Muscle of leg (tissue), 11 donors: ENCODE measurements around the gene ZC3HAV1L. TPM values are rescaled to one million over a fixed set of nuclear protein-coding genes. Genes with fewer than 3 reads are reported as not detected.
"Not testable (repeated sequence)": the region's sequence is repeated elsewhere in the genome, so short reads cannot be mapped to it uniquely, and the experiment has no call there.

Experiments
- DNase-seq: peaks from one replicate; pipeline ENCODE4 v3.0.0; 2013
- H3K27ac ChIP-seq: one replicate; pipeline ENCODE4 v1.5.1; 2013; ENCODE audit warnings: mild to moderate bottlenecking, low read length, control low read depth
- H3K27me3 ChIP-seq: one replicate; pipeline ENCODE4 v1.6.1; 2013; ENCODE audit warnings: low read length; ENCODE audit not compliant: control insufficient read depth, insufficient read depth
- H3K36me3 ChIP-seq: one replicate; pipeline ENCODE4 v1.6.1; 2013; ENCODE audit warnings: low read length; ENCODE audit not compliant: control insufficient read depth, insufficient read depth
- H3K4me1 ChIP-seq: one replicate; pipeline ENCODE4 v1.6.1; 2013; ENCODE audit warnings: low read length; ENCODE audit not compliant: control insufficient read depth, insufficient read depth
- H3K4me3 ChIP-seq: one replicate; pipeline ENCODE4 v1.5.1; 2013; ENCODE audit warnings: low read length, control low read depth
- H3K9me3 ChIP-seq: replicated peaks from 2 replicates; pipeline ENCODE4 v1.6.1; 2013; ENCODE audit warnings: low read depth, low read length; ENCODE audit not compliant: control insufficient read depth
- WGBS: methylation state at CpG from one replicate; pipeline ENCODE4 v1.1.5; 2013; ENCODE audit warnings: missing lambda C conversion rate; ENCODE audit not compliant: insufficient coverage; 5-methylcytosine and 5-hydroxymethylcytosine counted together
- polyA plus RNA-seq, 8 donors: library from polyadenylated mRNA; unstranded; fragments of 120-200 nt; gene quantifications; one replicate each; pipeline versions ENCODE4 v1.2.1 to v1.2.3, GENCODE V29; 2013; ENCODE audit warnings: inconsistent platforms in 1 of 8, low replicate concordance in 1 of 8; ENCODE audit not compliant: insufficient read length in 8 of 8, insufficient read depth in 1 of 8
- total RNA-seq: library from RNA; stranded (reverse); fragments of 120-200 nt; gene quantifications from one replicate; pipeline ENCODE4 v1.2.4, GENCODE V29; 2013

Gene ZC3HAV1L
- total and polyA plus RNA-seq, 9 donors = 9.0 to 24.0 (median 17.9) TPM

GRCh38 chr7:139055674-139056073 is 19.8 kb upstream of the ZC3HAV1L start:
- peaks cover 43% of the 10 kb centered on the region for H3K36me3 ChIP-seq
- no peak for DNase-seq
- no peak overlapping the region for H3K27ac ChIP-seq
- H3K27me3 ChIP-seq = no peaks in the 10 kb centered on the region
- no peaks in the 10 kb centered on the region for H3K9me3 ChIP-seq
- 100% methylated on average over 1 of the region's 1 CpG for whole genome bisulfite sequencing
- H3K4me3 ChIP-seq = no peak overlapping the region
- peaks cover 6% of the 10 kb centered on the region for H3K4me1 ChIP-seq

GRCh38 chr7:139054656-139055055 is 18.8 kb upstream of the ZC3HAV1L start:
- not testable (repeated sequence) for DNase-seq, H3K27me3 ChIP-seq, H3K27ac ChIP-seq, H3K4me1 ChIP-seq, H3K9me3 ChIP-seq, H3K4me3 ChIP-seq
- peaks cover 41% of the 10 kb centered on the region for H3K36me3 ChIP-seq
- WGBS = 89% methylated on average over 14 of the region's 14 CpGs

- Histone ChIP-seq H3K27ac (no peak overlapping the region), H3K36me3 (peaks cover 46% of the 10 kb centered on the region), H3K9me3 (no peaks in the 10 kb centered on the region), H3K4me3 (no peak overlapping the region), H3K27me3 (no peaks in the 10 kb centered on the region), H3K4me1 (peaks cover 4% of the 10 kb centered on the region)
- DNase-seq = no peak
- no CpG with 5 or more reads among the region's 2 CpGs for WGBS
Observed at GRCh38 chr7:139054101-139054500, 18.3 kb upstream of the ZC3HAV1L start.

GRCh38 chr7:139051655-139052054 is 15.8 kb upstream of the ZC3HAV1L start:
- Histone ChIP-seq H3K27ac (no peak overlapping the region), H3K4me1 (no peaks in the 10 kb centered on the region), H3K4me3 (no peak overlapping the region), H3K27me3 (no peaks in the 10 kb centered on the region), H3K9me3 (no peaks in the 10 kb centered on the region), H3K36me3 (peaks cover 57% of the 10 kb centered on the region)
- no peak for DNase-seq

- Histone ChIP-seq H3K27ac (no peak overlapping the region), H3K4me1 (no peaks in the 10 kb centered on the region), H3K4me3 (no peak overlapping the region), H3K36me3 (peaks cover 62% of the 10 kb centered on the region), H3K27me3 (no peaks in the 10 kb centered on the region), H3K9me3 (no peaks in the 10 kb centered on the region)
- no peak for DNase-seq
- no CpG with 5 or more reads among the region's 1 CpG for WGBS
Observed at GRCh38 chr7:139049936-139050335, 14.1 kb upstream of the ZC3HAV1L start.

DNA sequence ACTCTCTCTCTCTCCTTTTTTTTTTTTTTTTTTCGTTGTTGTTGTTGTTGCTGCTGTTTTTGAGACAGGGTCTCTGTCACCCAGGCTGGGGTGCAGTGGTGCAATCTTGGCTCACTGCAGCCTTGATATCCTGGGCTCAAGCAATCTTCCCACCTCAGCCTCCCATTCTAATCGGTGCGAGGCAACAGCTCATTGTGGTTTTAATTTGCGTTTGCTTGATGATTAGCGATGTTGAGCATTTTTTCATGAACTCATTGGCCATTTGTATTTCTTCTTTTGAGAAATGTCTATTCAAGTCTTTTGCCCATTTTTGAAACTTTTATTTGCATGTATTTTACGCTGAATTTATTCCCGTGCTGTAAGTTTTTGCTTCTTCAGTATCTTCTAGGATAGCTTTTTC is 13.3 kb upstream of the ZC3HAV1L start:
- no CpG with 5 or more reads among the region's 7 CpGs for WGBS
- Histone ChIP-seq H3K36me3 (peaks cover 54% of the 10 kb centered on the region), H3K4me1 (no peaks in the 10 kb centered on the region), H3K4me3 (no peak overlapping the region), H3K9me3 (no peaks in the 10 kb centered on the region), H3K27me3 (no peaks in the 10 kb centered on the region), H3K27ac (no peak overlapping the region)
- no peak for DNase-seq

DNA sequence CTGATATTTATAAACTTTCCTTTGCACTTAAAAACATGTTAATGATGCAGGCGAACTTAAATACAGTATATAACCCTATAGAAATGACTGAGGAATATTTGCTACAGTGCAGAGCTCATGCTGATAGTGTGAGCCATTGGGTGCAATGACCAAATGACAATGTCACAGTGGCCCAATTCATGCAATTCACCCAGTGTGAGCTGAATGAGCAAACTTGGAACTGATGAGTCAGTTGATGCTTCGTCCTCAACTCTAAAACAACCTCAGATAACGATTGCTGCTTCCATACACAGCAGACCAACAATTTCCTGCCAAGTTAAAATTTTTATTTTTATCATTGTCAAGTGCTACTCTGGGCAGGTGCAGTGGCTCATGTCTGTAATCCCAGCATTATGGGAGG is 12.1 kb upstream of the ZC3HAV1L start:
- H3K4me3 ChIP-seq = no peak overlapping the region
- no peaks in the 10 kb centered on the region for H3K27me3 ChIP-seq
- H3K4me1 ChIP-seq = no peaks in the 10 kb centered on the region
- peaks cover 53% of the 10 kb centered on the region for H3K36me3 ChIP-seq
- no peak for DNase-seq
- no CpG with 5 or more reads among the region's 3 CpGs for WGBS
- H3K9me3 ChIP-seq = no peaks in the 10 kb centered on the region
- no peak overlapping the region for H3K27ac ChIP-seq

GRCh38 chr7:139046143-139046542 is 10.3 kb upstream of the ZC3HAV1L start:
- Histone ChIP-seq H3K4me1 (no peaks in the 10 kb centered on the region), H3K9me3 (no peaks in the 10 kb centered on the region), H3K36me3 (peaks cover 39% of the 10 kb centered on the region), H3K4me3 (no peak overlapping the region), H3K27ac (no peak overlapping the region), H3K27me3 (no peaks in the 10 kb centered on the region)
- no peak for DNase-seq
- WGBS = no CpG with 5 or more reads among the region's 6 CpGs

DNA sequence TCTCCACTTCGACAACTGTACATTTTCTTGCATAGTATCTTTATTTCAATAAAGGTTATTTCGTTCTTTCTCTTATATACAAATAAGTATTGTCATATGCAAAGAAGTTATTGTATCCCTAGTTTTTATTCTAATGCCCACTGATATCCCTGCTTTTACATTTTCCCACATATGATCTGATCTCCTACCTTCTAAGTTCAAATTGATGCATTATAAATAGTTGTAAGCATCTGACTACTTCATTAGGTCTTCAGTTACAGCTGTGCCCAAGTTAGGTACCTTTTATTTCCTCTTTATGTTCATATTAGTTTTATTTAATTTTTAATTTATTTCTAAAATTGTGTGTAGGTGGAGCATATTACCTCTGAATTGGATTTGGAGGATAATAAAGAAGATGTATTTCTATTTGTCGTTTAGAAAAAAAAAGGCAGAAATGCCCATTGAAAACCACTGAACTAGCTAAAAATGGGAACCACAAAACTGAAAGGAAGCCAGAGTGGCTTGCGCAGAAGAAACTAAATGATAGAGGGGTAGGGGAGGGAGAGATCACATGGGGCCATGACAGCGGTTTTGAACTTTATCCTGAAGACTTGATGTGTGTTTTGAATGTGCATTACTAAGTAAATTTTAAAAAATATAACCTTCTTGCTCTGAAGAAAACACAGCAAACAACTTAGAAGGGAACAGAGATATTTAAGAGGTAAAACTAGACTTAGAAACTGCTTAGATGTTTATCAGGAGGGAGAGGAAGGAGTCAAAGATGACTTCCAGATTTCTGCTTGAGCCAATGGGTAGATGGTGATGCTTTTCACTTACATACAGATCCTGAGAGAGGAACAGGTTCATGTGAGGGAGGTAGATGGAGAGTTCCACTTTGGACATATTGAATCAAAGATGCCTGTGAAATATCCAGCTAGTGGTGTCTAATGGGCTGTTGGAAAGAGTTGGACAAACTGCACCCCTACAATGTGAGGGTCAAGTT is 9.3 kb upstream of the ZC3HAV1L start:
- Histone ChIP-seq H3K27ac (peak overlapping the region; percentile 10), H3K4me3 (no peak overlapping the region), H3K27me3 (no peaks in the 10 kb centered on the region), H3K9me3 (no peaks in the 10 kb centered on the region), H3K36me3 (peaks cover 36% of the 10 kb centered on the region), H3K4me1 (no peaks in the 10 kb centered on the region)
- peak; percentile 25 for DNase-seq
- WGBS = 89% methylated on average over 2 of the region's 5 CpGs

GRCh38 chr7:139043823-139044812 is 8.3 kb upstream of the ZC3HAV1L start:
- Histone ChIP-seq H3K27me3 (no peaks in the 10 kb centered on the region), H3K4me1 (no peaks in the 10 kb centered on the region), H3K4me3 (no peak overlapping the region), H3K9me3 (no peaks in the 10 kb centered on the region), H3K36me3 (peaks cover 28% of the 10 kb centered on the region), H3K27ac (no peak overlapping the region)
- DNase-seq = no peak
- 69% methylated on average over 3 of the region's 14 CpGs for WGBS
